Astrocyte (in vitro differentiated cells and primary cell): Measurements from ENCODE around the gene OR1J4.
"Not testable (repeated sequence)": the region's sequence is repeated elsewhere in the genome, so short reads cannot be mapped to it uniquely, and the experiment has no call there.

Experiments used
- EZH2 ChIP-seq: IDR thresholded peaks from 2 replicates; pipeline ENCODE4 v1.6.1; 2012; ENCODE audit warnings: mild to moderate bottlenecking, low read length, inconsistent platforms; ENCODE audit not compliant: insufficient read depth
- TF ChIP-seq, protein P1 (sequence below): IDR thresholded peaks from 2 replicates; pipeline ENCODE4 v1.5.1; 2011; ENCODE audit warnings: low read depth, mild to moderate bottlenecking, inconsistent platforms, low read length, moderate library complexity; ENCODE audit not compliant: insufficient read depth

GRCh38 chr9:122537066-122537465 lies 18.1 kb downstream of the OR1J4 start:
- TF ChIP-seq, protein P1, sequence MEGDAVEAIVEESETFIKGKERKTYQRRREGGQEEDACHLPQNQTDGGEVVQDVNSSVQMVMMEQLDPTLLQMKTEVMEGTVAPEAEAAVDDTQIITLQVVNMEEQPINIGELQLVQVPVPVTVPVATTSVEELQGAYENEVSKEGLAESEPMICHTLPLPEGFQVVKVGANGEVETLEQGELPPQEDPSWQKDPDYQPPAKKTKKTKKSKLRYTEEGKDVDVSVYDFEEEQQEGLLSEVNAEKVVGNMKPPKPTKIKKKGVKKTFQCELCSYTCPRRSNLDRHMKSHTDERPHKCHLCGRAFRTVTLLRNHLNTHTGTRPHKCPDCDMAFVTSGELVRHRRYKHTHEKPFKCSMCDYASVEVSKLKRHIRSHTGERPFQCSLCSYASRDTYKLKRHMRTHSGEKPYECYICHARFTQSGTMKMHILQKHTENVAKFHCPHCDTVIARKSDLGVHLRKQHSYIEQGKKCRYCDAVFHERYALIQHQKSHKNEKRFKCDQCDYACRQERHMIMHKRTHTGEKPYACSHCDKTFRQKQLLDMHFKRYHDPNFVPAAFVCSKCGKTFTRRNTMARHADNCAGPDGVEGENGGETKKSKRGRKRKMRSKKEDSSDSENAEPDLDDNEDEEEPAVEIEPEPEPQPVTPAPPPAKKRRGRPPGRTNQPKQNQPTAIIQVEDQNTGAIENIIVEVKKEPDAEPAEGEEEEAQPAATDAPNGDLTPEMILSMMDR = not testable (repeated sequence)
- not testable (repeated sequence) for TF ChIP-seq EZH2
